IMR-90 (cell line): Measurements from ENCODE around the gene UBXN11. TPM values are rescaled to one million over a fixed set of nuclear protein-coding genes. Genes with fewer than 3 reads are reported as not detected.

Experiments
- ATAC-seq: fragments of 200-7000 bp; cut with Tn5 transposase; 2 replicates; pipeline ENCODE4 v1.9.1; 2020; ENCODE audit warnings: low read depth, mild to moderate bottlenecking, moderate library complexity
- BruUV-seq: library from RNA; stranded (reverse); fragments of 400-500 nt; replicated peaks from 2 replicates; lab custom pipeline; 2021; lab: Mats Ljungman, UMichigan
- CTCF ChIA-PET: fragments of 300-600 bp; formaldehyde crosslinking; extraction: SDS; loops from one replicate; lab custom pipeline; 2021; ENCODE audit warnings: antibody characterized with exemption; lab: Yijun Ruan, JAX
- POLR2A ChIA-PET: fragments of 300-600 bp; sonication (Branson Sonifier 250); formaldehyde crosslinking; loops from one replicate; lab custom pipeline; 2022; ENCODE audit warnings: antibody characterized with exemption; ENCODE audit not compliant: unreplicated experiment; lab: Charles Lee
- DNase-seq: peaks from one replicate; pipeline ENCODE4 v3.0.0; 2013
- H2AFZ ChIP-seq: replicated peaks from 2 replicates; pipeline ENCODE3; 2013; ENCODE audit warnings: low read length, mild to moderate bottlenecking; ENCODE audit not compliant: poor library complexity
- H2AK5ac ChIP-seq: 2 replicates; pipeline ENCODE4 v1.6.1; 2013; ENCODE audit warnings: low read depth, low read length, inconsistent platforms
- H2AK9ac ChIP-seq: replicated peaks from 2 replicates; pipeline ENCODE3; 2013; ENCODE audit warnings: mild to moderate bottlenecking, low read depth, low read length, moderate library complexity; ENCODE audit not compliant: poor library complexity
- H2BK120ac ChIP-seq: 2 replicates; pipeline ENCODE4 v1.6.1; 2013; ENCODE audit warnings: low read depth, low read length, inconsistent platforms
- H2BK15ac ChIP-seq: 3 replicates; pipeline ENCODE4 v1.6.1; 2013; ENCODE audit warnings: low read depth, low read length, inconsistent platforms
- H2BK20ac ChIP-seq: 2 replicates; pipeline ENCODE4 v1.6.1; 2013; ENCODE audit warnings: low read depth, mild to moderate bottlenecking, inconsistent platforms, low read length, moderate library complexity
- H2BK5ac ChIP-seq: 2 replicates; pipeline ENCODE4 v1.6.1; 2013; ENCODE audit warnings: mild to moderate bottlenecking, low read depth, low read length, inconsistent platforms; ENCODE audit not compliant: poor library complexity, severe bottlenecking
- H3K14ac ChIP-seq: replicated peaks from 2 replicates; pipeline ENCODE4 v1.6.1; 2013; ENCODE audit warnings: low read depth, low read length, inconsistent platforms
- H3K18ac ChIP-seq: 2 replicates; pipeline ENCODE4 v1.6.1; 2013; ENCODE audit warnings: low read depth, low read length, control low read depth
- H3K23ac ChIP-seq: 2 replicates; pipeline ENCODE4 v1.6.1; 2013; ENCODE audit warnings: low read depth, low read length, inconsistent platforms
- H3K27ac ChIP-seq: 2 replicates; pipeline ENCODE4 v1.5.1; 2013; ENCODE audit warnings: mild to moderate bottlenecking, control low read depth, low read length; ENCODE audit not compliant: insufficient read depth
- H3K27me3 ChIP-seq: 2 replicates; pipeline ENCODE4 v1.6.1; 2013; ENCODE audit warnings: low read length; ENCODE audit not compliant: control insufficient read depth, insufficient read depth
- H3K36me3 ChIP-seq: 2 replicates; pipeline ENCODE4 v1.6.1; 2013; ENCODE audit warnings: low read length, mixed read lengths; ENCODE audit not compliant: control insufficient read depth, insufficient read depth
- H3K4ac ChIP-seq: 2 replicates; pipeline ENCODE4 v1.6.1; 2013; ENCODE audit warnings: low read depth, low read length, inconsistent platforms
- H3K4me1 ChIP-seq: 2 replicates; pipeline ENCODE4 v1.6.1; 2013; ENCODE audit warnings: low read length, mixed read lengths; ENCODE audit not compliant: control insufficient read depth, insufficient read depth
- H3K4me2 ChIP-seq: 2 replicates; pipeline ENCODE4 v1.6.1; 2013; ENCODE audit warnings: low read depth, mild to moderate bottlenecking, control low read depth, low read length, moderate library complexity
- H3K4me3 ChIP-seq: 2 replicates; pipeline ENCODE4 v1.5.1; 2013; ENCODE audit warnings: low read depth, mild to moderate bottlenecking, control low read depth, low read length, moderate library complexity; ENCODE audit not compliant: insufficient read depth
- H3K56ac ChIP-seq: 2 replicates; pipeline ENCODE4 v1.6.1; 2013; ENCODE audit warnings: low read length, inconsistent platforms; ENCODE audit not compliant: insufficient read depth; ENCODE audit errors: extremely low read depth
- H3K79me1 ChIP-seq, 2 experiments: 2 replicates each; pipeline ENCODE4 v1.6.1; 2013; ENCODE audit warnings: low read length in 2 of 2, inconsistent platforms in 1 of 2, low read depth in 1 of 2
- H3K9ac ChIP-seq: 2 replicates; pipeline ENCODE4 v1.6.1; 2013; ENCODE audit warnings: low read depth, low read length, control low read depth
- H3K9me1 ChIP-seq: 2 replicates; pipeline ENCODE4 v1.6.1; 2013; ENCODE audit warnings: low read length, inconsistent platforms; ENCODE audit not compliant: insufficient read depth
- H3K9me3 ChIP-seq: 2 replicates; pipeline ENCODE4 v1.6.1; 2013; ENCODE audit warnings: low read length; ENCODE audit not compliant: control insufficient read depth, insufficient read depth
- H4K20me1 ChIP-seq: 2 replicates; pipeline ENCODE4 v1.6.1; 2013; ENCODE audit warnings: low read length, inconsistent platforms; ENCODE audit not compliant: insufficient read depth
- H4K5ac ChIP-seq: 2 replicates; pipeline ENCODE4 v1.6.1; 2013; ENCODE audit warnings: mild to moderate bottlenecking, low read depth, low read length, control low read depth
- H4K8ac ChIP-seq, 2 experiments: 2 replicates each; pipeline ENCODE4 v1.6.1; 2013; ENCODE audit warnings: low read depth in 2 of 2, low read length in 2 of 2, control low read depth in 1 of 2, inconsistent platforms in 1 of 2
- H4K91ac ChIP-seq: 2 replicates; pipeline ENCODE4 v1.6.1; 2013; ENCODE audit warnings: low read depth, low read length, inconsistent platforms; ENCODE audit not compliant: insufficient read depth
- BHLHE40 ChIP-seq: fragments of 150-350 bp; IDR thresholded peaks from 2 replicates; pipeline ENCODE4 v1.6.1; 2016; ENCODE audit warnings: mild to moderate bottlenecking, low read depth, low read length
- CEBPB ChIP-seq: IDR thresholded peaks from 2 replicates; pipeline ENCODE4 v1.6.1; 2012; ENCODE audit warnings: low read depth, low read length, improper control_type of control experiment
- CHD1 ChIP-seq: IDR thresholded peaks from 2 replicates; pipeline ENCODE4 v1.6.1; 2012; ENCODE audit warnings: low read depth, low read length, improper control_type of control experiment
- ELK1 ChIP-seq: fragments of 150-350 bp; IDR thresholded peaks from 2 replicates; pipeline ENCODE4 v1.6.1; 2016; ENCODE audit warnings: low read depth, mild to moderate bottlenecking, low read length, moderate library complexity, borderline replicate concordance
- FOS ChIP-seq: fragments of 150-350 bp; IDR thresholded peaks from 2 replicates; pipeline ENCODE4 v1.6.1; 2016; ENCODE audit warnings: low read depth, low read length
- MAFK ChIP-seq: IDR thresholded peaks from 2 replicates; pipeline ENCODE4 v1.6.1; 2012; ENCODE audit warnings: low read depth, low read length, improper control_type of control experiment
- MAZ ChIP-seq: IDR thresholded peaks from 2 replicates; pipeline ENCODE4 v1.6.1; 2012; ENCODE audit warnings: low read depth, mild to moderate bottlenecking, low read length, improper control_type of control experiment, moderate library complexity, borderline replicate concordance
- MXI1 ChIP-seq: IDR thresholded peaks from 2 replicates; pipeline ENCODE4 v1.6.1; 2012; ENCODE audit warnings: low read depth, mild to moderate bottlenecking, low read length, moderate library complexity, borderline replicate concordance
- NFE2L2 ChIP-seq: fragments of 150-350 bp; IDR thresholded peaks from 2 replicates; pipeline ENCODE4 v1.6.1; 2016; ENCODE audit warnings: low read depth, mild to moderate bottlenecking, low read length
- POLR2A ChIP-seq: IDR thresholded peaks from 2 replicates; pipeline ENCODE4 v1.6.1; 2012; ENCODE audit warnings: mild to moderate bottlenecking, low read depth, low read length
- RAD21 ChIP-seq: IDR thresholded peaks from 2 replicates; pipeline ENCODE4 v1.6.1; 2012; ENCODE audit warnings: low read length, improper control_type of control experiment
- RCOR1 ChIP-seq: IDR thresholded peaks from 2 replicates; pipeline ENCODE4 v1.6.1; 2012; ENCODE audit warnings: mild to moderate bottlenecking, low read length, improper control_type of control experiment; ENCODE audit not compliant: insufficient replicate concordance
- RFX5 ChIP-seq: IDR thresholded peaks from 2 replicates; pipeline ENCODE4 v1.8.0; 2012; ENCODE audit warnings: low read depth, mild to moderate bottlenecking, low read length, moderate library complexity
- SMC3 ChIP-seq: fragments of 150-350 bp; IDR thresholded peaks from 2 replicates; pipeline ENCODE4 v1.6.1; 2016; ENCODE audit warnings: low read depth, mild to moderate bottlenecking, antibody characterized with exemption, low read length, moderate library complexity
- WGBS, 2 experiments: methylation state at CpG; one replicate each; pipeline versions ENCODE4 v1.1.5 to v1.1.7; 2013; ENCODE audit warnings: missing lambda C conversion rate in 2 of 2; ENCODE audit not compliant: insufficient read length in 1 of 2; ENCODE audit errors: extremely low coverage in 2 of 2; 5-methylcytosine and 5-hydroxymethylcytosine counted together
- dilution Hi-C: fragments of 300-500 bp; cut with HindIII; formaldehyde crosslinking; loops from one replicate; pipeline ENCODE4 v1.14.3; 2018; ENCODE audit warnings: low sequenced_read_pairs; ENCODE audit not compliant: unreplicated experiment
- in situ Hi-C: fragments of 300-500 bp; cut with MboI; formaldehyde crosslinking; loops from 3 replicates; pipeline ENCODE4 v1.14.3; 2019; ENCODE audit warnings: low sequenced_read_pairs, inconsistent platforms, mixed read lengths
- intact Hi-C: fragments of 100-400 bp; cut with micrococcal nuclease; formaldehyde crosslinking; loops from 2 replicates; pipeline ENCODE4 v1.10.0; 2022
- polyA plus RNA-seq, 3 experiments: library from polyadenylated mRNA; depleted of rRNA; stranded (reverse); fragments of >200 nt; gene quantifications; 2 replicates each; pipeline ENCODE4 v1.2.3, GENCODE V29; 2012; ENCODE audit warnings: low replicate concordance in 1 of 3
- total RNA-seq: library from RNA; depleted of rRNA; stranded (reverse); fragments of >200 nt; gene quantifications from 2 replicates; pipeline ENCODE4 v1.2.3, GENCODE V29; 2012
- TF ChIP-seq, protein P1 (sequence below): conservative IDR thresholded peaks from 2 replicates; pipeline ENCODE4 v1.5.1; 2012; ENCODE audit warnings: mild to moderate bottlenecking, low read depth, low read length, improper control_type of control experiment
- TF ChIP-seq, protein P2 (sequence below): fragments of 150-350 bp; IDR thresholded peaks from 2 replicates; pipeline ENCODE4 v1.6.1; 2017; ENCODE audit warnings: mild to moderate bottlenecking, antibody characterized with exemption, low read length, low read depth

UBXN11 gene
- total and polyA plus RNA-seq, 2 of the 4 experiments (the other 2 are of a cell fraction) = 5.2 to 17.0 TPM

- POLR2A ChIA-PET = no interaction called here
- dilution Hi-C loops = no loop called here
Observed at GRCh38 chr1:26337625-26338024, 31.2 kb upstream of the UBXN11 start.

More at GRCh38 chr1:26337625-26338024, 31.2 kb upstream of the UBXN11 start:
- H3K56ac ChIP-seq = no peak overlapping the region
- H2BK120ac ChIP-seq = no peak overlapping the region
- intact Hi-C loops (no loop called here), in situ Hi-C loops (no loop called here)
- H4K8ac ChIP-seq = no peak overlapping the region
- no peak for ATAC-seq
- peaks cover 4% of the 10 kb centered on the region; the same call in 1 of the 2 replicates for H3K4me1 ChIP-seq
- H3K36me3 ChIP-seq = no peaks in the 10 kb centered on the region
- no peaks in the 10 kb centered on the region for H3K9me1 ChIP-seq
- no peak overlapping the region for H2BK20ac ChIP-seq
- no peaks in the 10 kb centered on the region for H3K79me1 ChIP-seq
- H3K4ac ChIP-seq = no peak overlapping the region
- H4K91ac ChIP-seq = no peak overlapping the region
- DNase-seq = no peak
- TF ChIP-seq RCOR1 = no peak
- no peak for TF ChIP-seq RFX5
- no peak for TF ChIP-seq MAZ
- no peak for TF ChIP-seq RAD21
- TF ChIP-seq, protein P1, sequence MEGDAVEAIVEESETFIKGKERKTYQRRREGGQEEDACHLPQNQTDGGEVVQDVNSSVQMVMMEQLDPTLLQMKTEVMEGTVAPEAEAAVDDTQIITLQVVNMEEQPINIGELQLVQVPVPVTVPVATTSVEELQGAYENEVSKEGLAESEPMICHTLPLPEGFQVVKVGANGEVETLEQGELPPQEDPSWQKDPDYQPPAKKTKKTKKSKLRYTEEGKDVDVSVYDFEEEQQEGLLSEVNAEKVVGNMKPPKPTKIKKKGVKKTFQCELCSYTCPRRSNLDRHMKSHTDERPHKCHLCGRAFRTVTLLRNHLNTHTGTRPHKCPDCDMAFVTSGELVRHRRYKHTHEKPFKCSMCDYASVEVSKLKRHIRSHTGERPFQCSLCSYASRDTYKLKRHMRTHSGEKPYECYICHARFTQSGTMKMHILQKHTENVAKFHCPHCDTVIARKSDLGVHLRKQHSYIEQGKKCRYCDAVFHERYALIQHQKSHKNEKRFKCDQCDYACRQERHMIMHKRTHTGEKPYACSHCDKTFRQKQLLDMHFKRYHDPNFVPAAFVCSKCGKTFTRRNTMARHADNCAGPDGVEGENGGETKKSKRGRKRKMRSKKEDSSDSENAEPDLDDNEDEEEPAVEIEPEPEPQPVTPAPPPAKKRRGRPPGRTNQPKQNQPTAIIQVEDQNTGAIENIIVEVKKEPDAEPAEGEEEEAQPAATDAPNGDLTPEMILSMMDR = no peak
- TF ChIP-seq MXI1 = no peak
- TF ChIP-seq, protein P2, sequence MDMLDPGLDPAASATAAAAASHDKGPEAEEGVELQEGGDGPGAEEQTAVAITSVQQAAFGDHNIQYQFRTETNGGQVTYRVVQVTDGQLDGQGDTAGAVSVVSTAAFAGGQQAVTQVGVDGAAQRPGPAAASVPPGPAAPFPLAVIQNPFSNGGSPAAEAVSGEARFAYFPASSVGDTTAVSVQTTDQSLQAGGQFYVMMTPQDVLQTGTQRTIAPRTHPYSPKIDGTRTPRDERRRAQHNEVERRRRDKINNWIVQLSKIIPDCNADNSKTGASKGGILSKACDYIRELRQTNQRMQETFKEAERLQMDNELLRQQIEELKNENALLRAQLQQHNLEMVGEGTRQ = no peak
- TF ChIP-seq BHLHE40 = no peak
- TF ChIP-seq FOS = no peak
- TF ChIP-seq CHD1 = no peak
- no peak for TF ChIP-seq POLR2A
- TF ChIP-seq SMC3 = no peak
- TF ChIP-seq CEBPB = no peak
- no peak for TF ChIP-seq NFE2L2
- no peak for TF ChIP-seq ELK1
- no peak for TF ChIP-seq MAFK
- WGBS, 2 experiments = 0% methylated on average over 1 of the region's 4 CpGs; no CpG with 5 or more reads in 1 of the 2 experiments
- peaks cover 50% of the 10 kb centered on the region for H3K27me3 ChIP-seq
- CTCF ChIA-PET = no interaction called here
- H3K4me2 ChIP-seq = no peak overlapping the region
- H3K4me3 ChIP-seq = no peak overlapping the region
- no peak overlapping the region for H2BK15ac ChIP-seq
- no peak overlapping the region for H3K14ac ChIP-seq
- no peak overlapping the region for H2AFZ ChIP-seq
- no peak overlapping the region for H2AK5ac ChIP-seq
- H3K18ac ChIP-seq = no peak overlapping the region
- H2BK5ac ChIP-seq = no peak overlapping the region
- H4K20me1 ChIP-seq = no peaks in the 10 kb centered on the region
- H4K5ac ChIP-seq = no peak overlapping the region
- no TSS peak for BruUV-seq
- H3K27ac ChIP-seq = no peak overlapping the region
- no peak overlapping the region for H3K23ac ChIP-seq
- peak overlapping the region; percentile 61 for H2AK9ac ChIP-seq
- no peak overlapping the region for H3K9ac ChIP-seq
- H3K9me3 ChIP-seq = no peaks in the 10 kb centered on the region
